Sigmoid colon (tissue), 7 donors: ENCODE measurements around the gene NAA35. TPM values are rescaled to one million over a fixed set of nuclear protein-coding genes. Genes with fewer than 3 reads are reported as not detected.

Experiments used
- DNase-seq: peaks from one replicate; pipeline ENCODE4 v3.0.0-alpha.2; 2019
- H3K27ac ChIP-seq, 4 donors: fragments of 200-600 bp; sonication (generic); one replicate each; pipeline ENCODE4 v1.5.1; 2016 to 2019; ENCODE audit warnings: mild to moderate bottlenecking in 1 of 4
- H3K27me3 ChIP-seq, 3 donors: fragments of 200-600 bp; sonication (generic); one replicate each; pipeline ENCODE4 v1.5.1; 2019; ENCODE audit warnings: mild to moderate bottlenecking in 1 of 3
- H3K36me3 ChIP-seq, 4 donors: fragments of 200-600 bp; sonication (generic); one replicate each; pipeline ENCODE4 v1.5.1; 2016 to 2019
- H3K4me1 ChIP-seq, 4 donors: fragments of 200-600 bp; sonication (generic); one replicate each; pipeline ENCODE4 v1.5.1; 2017 to 2019
- H3K4me3 ChIP-seq, 4 donors: fragments of 200-600 bp; sonication (generic); one replicate each; pipeline ENCODE4 v1.5.1; 2017 to 2019; ENCODE audit warnings: mild to moderate bottlenecking in 2 of 4, moderate library complexity in 1 of 4
- H3K9me3 ChIP-seq, 4 donors: fragments of 200-600 bp in 3 of 4; sonication (generic) in 3 of 4; one replicate each; pipeline versions ENCODE4 v1.5.1 to v1.6.1; 2013 to 2019
- EP300 ChIP-seq, 4 donors: sonication (generic); formaldehyde crosslinking; IDR thresholded peaks; one replicate each; pipeline ENCODE4 v1.6.1; 2017; ENCODE audit warnings: antibody characterized with exemption in 4 of 4
- POLR2A ChIP-seq, 2 donors: fragments of 450-650 bp; IDR thresholded peaks; one replicate each; pipeline ENCODE4 v1.6.1; 2016; ENCODE audit warnings: antibody characterized with exemption in 2 of 2, mild to moderate bottlenecking in 2 of 2, moderate library complexity in 2 of 2
- POLR2AphosphoS5 ChIP-seq, 4 donors: sonication (generic); formaldehyde crosslinking; IDR thresholded peaks; one replicate each; pipeline ENCODE4 v1.6.1; 2017; ENCODE audit warnings: antibody characterized with exemption in 4 of 4
- WGBS, 2 donors: extraction: QIAGEN DNeasy Blood & Tissue Kit; methylation state at CpG; one replicate each; pipeline ENCODE4 v1.1.7; 2013; 5-methylcytosine and 5-hydroxymethylcytosine counted together
- intact Hi-C: fragments of 100-400 bp; cut with DNase I; formaldehyde crosslinking; loops from one replicate; pipeline ENCODE4 v1.15.1; 2023
- polyA plus RNA-seq, 3 donors: library from polyadenylated mRNA; stranded (reverse); fragments of 200-250 nt; gene quantifications; one replicate each; pipeline ENCODE4 v1.2.3, GENCODE V29; 2013
- total RNA-seq, 4 donors: library from RNA; depleted of rRNA; stranded (reverse); fragments of >200 nt; gene quantifications; one replicate each; pipeline ENCODE4 v1.1.0, GENCODE V29; 2016
- TF ChIP-seq, protein P1 (sequence below), 4 experiments: fragments of 450-650 bp in 3 of 4; fragments of 200-600 bp in 1 of 4; IDR thresholded peaks; one replicate each; pipeline ENCODE4 v1.5.1; 2016 to 2019; ENCODE audit warnings: antibody characterized with exemption in 4 of 4, mild to moderate bottlenecking in 3 of 4, moderate library complexity in 2 of 4
- donor health status: healthy with polysubstance abuse.
- donor health status: Bipolar disorder and iron deficiency.
- donor health status: healthy.

The NAA35 gene
- total RNA-seq (10 to 100 TPM; 19.5 to 31.6 (median 26.7) TPM), polyA plus RNA-seq (10 to 100 TPM; 13.2 to 14.3 (median 13.5) TPM)

- Histone ChIP-seq H3K36me3 (peaks cover 0 to 5% (median 0%) of the 10 kb centered on the region in 4 donors), H3K9me3 (no peaks in the 10 kb centered on the region), H3K4me1 (peaks cover 0 to 42% (median 39%) of the 10 kb centered on the region in 4 donors), H3K27me3 (no peaks in the 10 kb centered on the region), H3K4me3 (peak within 1 kb of the TSS; percentile 67 to 98 (median 78)), H3K27ac (peak within 1 kb of the TSS; percentile 87 to 96 (median 93))
- no peak for TF ChIP-seq EP300 (IDR thresholded peaks at IDR 0.05)
- TF ChIP-seq, protein P1, sequence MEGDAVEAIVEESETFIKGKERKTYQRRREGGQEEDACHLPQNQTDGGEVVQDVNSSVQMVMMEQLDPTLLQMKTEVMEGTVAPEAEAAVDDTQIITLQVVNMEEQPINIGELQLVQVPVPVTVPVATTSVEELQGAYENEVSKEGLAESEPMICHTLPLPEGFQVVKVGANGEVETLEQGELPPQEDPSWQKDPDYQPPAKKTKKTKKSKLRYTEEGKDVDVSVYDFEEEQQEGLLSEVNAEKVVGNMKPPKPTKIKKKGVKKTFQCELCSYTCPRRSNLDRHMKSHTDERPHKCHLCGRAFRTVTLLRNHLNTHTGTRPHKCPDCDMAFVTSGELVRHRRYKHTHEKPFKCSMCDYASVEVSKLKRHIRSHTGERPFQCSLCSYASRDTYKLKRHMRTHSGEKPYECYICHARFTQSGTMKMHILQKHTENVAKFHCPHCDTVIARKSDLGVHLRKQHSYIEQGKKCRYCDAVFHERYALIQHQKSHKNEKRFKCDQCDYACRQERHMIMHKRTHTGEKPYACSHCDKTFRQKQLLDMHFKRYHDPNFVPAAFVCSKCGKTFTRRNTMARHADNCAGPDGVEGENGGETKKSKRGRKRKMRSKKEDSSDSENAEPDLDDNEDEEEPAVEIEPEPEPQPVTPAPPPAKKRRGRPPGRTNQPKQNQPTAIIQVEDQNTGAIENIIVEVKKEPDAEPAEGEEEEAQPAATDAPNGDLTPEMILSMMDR (IDR thresholded peaks at IDR 0.05), result no peak
- peak; percentile 35 to 56 for TF ChIP-seq POLR2A (IDR thresholded peaks at IDR 0.05)
- TF ChIP-seq POLR2AphosphoS5 (IDR thresholded peaks at IDR 0.05), result peak; percentile 77 to 91 (median 82)
- intact Hi-C loops, result loop anchor here (2.0 to 5.0 kb wide), 2 partner anchors 134 to 198 kb away; no protein-coding TSS in a partner anchor
- WGBS, 2 donors, result 0% methylated on average over 93 of the region's 93 CpGs
- DNase-seq, result peak; percentile 99
Observed at GRCh38 chr9:85940832-85941621, at the start of gene NAA35. NAA35 (plus strand) TSS chr9:85941146; CDS start chr9:85942160, 1,014 bp downstream.

DNA sequence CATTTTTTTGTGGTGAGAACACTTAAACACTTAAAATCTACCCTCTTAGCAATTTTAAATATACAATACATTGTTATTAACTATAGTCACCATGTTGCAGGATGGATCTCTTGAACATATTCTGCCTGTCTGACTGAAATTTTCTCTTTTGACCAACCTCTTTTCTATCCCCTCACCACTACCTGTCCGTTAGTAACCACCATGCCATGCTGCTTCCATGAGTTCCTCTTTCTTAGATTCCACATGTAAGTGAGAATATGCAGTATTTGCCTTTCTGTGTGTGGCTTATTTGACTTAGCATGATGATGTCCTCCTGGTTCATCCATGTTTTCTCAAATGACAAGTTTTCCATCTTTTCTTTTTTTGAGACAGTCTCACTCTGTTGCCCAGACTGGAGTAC, 48.5 kb upstream of the NAA35 start:
- TF ChIP-seq, protein P1 (IDR thresholded peaks at IDR 0.05), result no peak
- TF ChIP-seq POLR2A (IDR thresholded peaks at IDR 0.05), result no peak
- no peak for TF ChIP-seq POLR2AphosphoS5 (IDR thresholded peaks at IDR 0.05)
- no peak for TF ChIP-seq EP300 (IDR thresholded peaks at IDR 0.05)
- 78 to 85% methylated on average over 1 of the region's 1 CpG for WGBS, 2 donors
- no peak for DNase-seq
- H3K27me3 ChIP-seq, result no peaks in the 10 kb centered on the region
- no peak overlapping the region for H3K27ac ChIP-seq
- no peak overlapping the region for H3K4me3 ChIP-seq
- intact Hi-C loops, result no loop called here
- H3K9me3 ChIP-seq, result no peaks in the 10 kb centered on the region
- no peaks in the 10 kb centered on the region for H3K36me3 ChIP-seq
- H3K4me1 ChIP-seq, result no peaks in the 10 kb centered on the region

- intact Hi-C loops, result no loop called here
- DNase-seq, result no peak
- Histone ChIP-seq H3K27ac (no peak overlapping the region), H3K27me3 (no peaks in the 10 kb centered on the region), H3K4me3 (no peak overlapping the region), H3K9me3 (no peaks in the 10 kb centered on the region), H3K36me3 (no peaks in the 10 kb centered on the region), H3K4me1 (no peaks in the 10 kb centered on the region)
- WGBS, 2 donors, result 84 to 92% methylated on average over 2 of the region's 2 CpGs
- TF ChIP-seq EP300 (IDR thresholded peaks at IDR 0.05) (no peak), POLR2A (IDR thresholded peaks at IDR 0.05) (no peak), POLR2AphosphoS5 (IDR thresholded peaks at IDR 0.05) (no peak)
- TF ChIP-seq, protein P1 (IDR thresholded peaks at IDR 0.05), result no peak
Observed at GRCh38 chr9:85895685-85896084, 45.3 kb upstream of the NAA35 start.

GRCh38 chr9:85897848-85898247, 43.1 kb upstream of the NAA35 start:
- TF ChIP-seq POLR2AphosphoS5 (IDR thresholded peaks at IDR 0.05) (no peak), POLR2A (IDR thresholded peaks at IDR 0.05) (no peak), EP300 (IDR thresholded peaks at IDR 0.05) (no peak)
- TF ChIP-seq, protein P1 (IDR thresholded peaks at IDR 0.05), result no peak
- no peaks in the 10 kb centered on the region for H3K27me3 ChIP-seq
- H3K4me3 ChIP-seq, result no peak overlapping the region
- H3K27ac ChIP-seq, result no peak overlapping the region
- H3K36me3 ChIP-seq, result no peaks in the 10 kb centered on the region
- no peak for DNase-seq
- no peaks in the 10 kb centered on the region for H3K4me1 ChIP-seq
- intact Hi-C loops, result no loop called here
- H3K9me3 ChIP-seq, result no peaks in the 10 kb centered on the region
- WGBS, 2 donors, result 67 to 79% methylated on average over 4 of the region's 4 CpGs
